Measurements from ENCODE around the gene SIK3.

The SIK3 gene

DNA sequence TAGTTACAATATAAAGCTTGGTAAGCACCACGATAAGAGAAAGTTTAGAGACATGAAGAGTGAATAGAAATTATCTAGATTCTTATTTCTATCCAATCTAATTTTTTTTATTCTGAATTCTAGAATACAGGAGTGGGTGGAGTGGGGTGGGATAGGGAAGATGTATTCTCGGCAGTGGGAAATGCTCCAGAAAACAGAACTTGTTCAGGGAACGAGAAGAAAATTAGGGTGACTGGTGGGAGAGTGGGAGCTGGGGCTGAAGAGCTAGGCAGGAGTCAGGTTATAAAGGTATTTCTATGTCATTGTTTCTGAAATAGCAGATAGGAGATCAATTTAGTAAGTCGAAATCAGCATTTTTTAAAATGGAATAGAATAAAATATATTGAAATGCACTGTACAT is 207.6 kb downstream of the SIK3 start:
- DNase-seq, result no peak

DNA sequence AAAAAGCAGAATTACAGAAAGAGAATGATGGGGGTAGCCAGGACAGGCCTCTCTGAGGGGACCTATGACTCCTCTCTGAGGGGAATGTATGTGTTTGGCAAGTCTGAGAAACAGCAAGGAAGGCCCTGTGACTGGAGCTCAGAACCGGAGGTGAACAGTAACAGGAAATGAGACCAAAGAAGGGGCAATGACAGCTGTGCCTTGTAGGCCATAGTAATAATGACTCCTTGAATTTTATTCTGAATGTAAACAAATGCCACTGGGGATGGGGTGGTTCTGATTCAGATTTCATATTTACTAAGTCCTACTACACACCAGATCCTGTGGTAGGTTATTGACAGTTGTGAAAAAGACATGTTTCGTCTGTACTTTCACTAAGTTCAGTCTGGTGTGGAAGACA is 208.0 kb downstream of the SIK3 start:
- no peak for DNase-seq

DNA sequence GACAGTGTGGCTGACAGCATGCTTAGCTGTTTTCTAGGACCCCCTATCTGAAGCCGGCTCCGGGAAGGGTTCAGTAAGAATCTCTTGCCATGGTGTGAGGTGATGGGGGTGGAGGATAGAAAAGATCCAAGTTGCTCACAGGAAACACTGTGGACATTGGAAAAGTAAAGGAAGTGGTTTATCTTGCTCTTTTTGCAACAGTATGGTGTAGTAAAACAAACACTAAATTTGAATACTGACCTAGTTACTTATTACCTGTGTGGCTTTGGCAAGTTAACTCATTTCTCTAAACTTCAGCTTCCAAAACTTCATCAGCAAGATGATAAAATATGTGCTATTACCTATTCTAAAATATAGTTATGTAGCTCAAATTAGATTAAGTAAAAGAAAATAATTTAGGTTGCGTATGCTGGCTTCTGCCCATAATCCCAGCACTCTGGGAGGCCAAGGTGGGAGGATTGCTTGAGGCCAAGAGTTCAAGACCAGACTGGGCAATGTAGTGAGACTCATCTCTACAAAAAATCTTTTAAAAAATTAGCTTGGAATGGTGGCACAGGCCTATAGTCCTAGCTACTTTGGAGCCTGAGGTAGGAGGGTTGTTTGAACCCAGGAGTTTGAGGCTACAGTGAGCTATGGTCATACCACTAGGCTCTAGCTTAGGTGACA is 209.2 kb downstream of the SIK3 start:
- DNase-seq, result no peak

DNA sequence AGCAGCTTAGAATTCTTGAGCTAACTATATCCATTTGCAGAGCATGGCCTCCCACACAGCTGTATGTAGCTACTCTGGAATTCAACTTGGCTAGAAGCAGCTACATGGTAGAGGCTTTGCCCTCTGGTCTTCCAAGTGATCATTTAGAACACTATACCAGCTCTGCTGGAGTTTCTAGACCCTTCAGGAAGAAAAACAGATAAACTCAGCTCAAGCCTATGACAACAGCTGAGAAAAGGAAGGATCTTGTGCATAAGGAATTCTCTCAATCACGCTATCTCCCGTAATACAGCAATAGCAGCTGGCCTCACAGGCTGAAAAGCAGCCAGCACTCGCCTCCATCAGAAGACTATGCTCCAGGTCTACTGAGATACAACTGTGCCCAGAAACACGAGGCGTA is 210.2 kb downstream of the SIK3 start:
- no peak for DNase-seq

DNA sequence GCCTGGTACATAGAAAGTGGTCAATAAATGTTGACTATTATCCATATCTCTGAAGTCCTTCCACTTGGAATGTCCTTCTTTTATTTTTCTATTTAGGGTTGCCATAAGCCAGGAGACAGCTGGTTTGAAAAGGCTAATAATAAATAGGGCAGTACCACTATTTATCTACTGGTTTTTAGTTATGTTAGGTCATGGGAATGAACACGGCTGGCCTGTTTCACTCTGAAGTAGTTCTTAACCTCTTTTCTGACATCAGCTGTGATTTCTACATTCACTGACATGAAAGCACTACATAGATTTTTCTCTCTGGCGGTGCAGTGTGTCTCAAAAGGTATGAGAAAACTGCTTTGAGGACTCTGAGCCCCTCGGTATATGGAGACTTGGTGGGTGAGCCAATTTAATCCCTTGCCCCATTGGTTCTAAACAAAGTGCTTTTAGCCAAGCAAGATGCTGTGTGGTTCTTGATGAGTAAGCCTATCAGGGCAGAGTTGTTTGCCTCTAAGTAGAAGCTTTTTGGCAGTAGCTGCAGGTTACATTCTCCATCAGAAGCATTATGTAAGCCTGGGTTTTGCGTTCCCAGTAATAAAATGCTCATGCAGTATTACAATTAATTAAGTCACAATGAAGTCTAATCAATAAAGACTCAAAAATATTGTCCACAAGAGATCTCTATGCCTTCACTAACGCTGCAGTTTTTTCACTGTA is 212.1 kb downstream of the SIK3 start:
- DNase-seq, result no peak

DNA sequence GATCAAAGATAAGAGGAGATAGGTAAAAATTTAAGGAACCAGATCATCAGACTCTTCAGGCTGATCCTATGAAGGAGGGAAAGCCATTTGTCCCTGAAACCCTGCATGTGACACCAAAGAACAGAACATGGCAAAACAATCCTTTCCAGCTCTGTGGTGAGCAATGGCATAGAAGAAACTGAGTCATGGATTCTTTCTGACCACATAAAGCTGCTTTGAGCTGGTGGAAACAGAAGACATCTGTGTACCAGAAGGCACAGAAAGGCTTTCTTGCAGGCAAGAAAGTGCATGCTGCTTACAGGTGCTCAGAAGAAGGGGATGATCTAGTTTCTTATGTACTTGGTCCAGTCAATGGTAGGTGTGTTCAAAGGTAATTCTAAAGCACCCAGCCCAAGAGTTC is 215.8 kb downstream of the SIK3 start:
- no peak for DNase-seq

DNA sequence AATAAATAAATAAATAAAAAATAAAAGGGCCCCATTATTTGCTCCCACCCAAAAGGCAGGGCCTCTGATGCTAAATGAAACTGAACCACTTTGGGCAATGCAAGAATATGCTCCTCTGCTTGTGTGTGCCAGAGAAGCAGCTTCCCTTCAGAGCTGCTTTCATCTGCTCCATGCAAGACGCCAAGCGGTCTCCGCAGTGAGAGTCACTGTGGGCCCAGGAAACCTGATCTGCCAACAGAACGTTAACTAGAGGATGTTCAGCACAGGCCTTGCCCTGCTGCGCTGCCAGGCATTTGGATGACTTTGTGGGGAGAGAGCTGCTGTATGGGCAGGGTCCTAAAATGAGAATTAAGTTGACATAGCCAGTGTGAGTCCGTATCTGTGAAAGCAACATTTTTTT is 217.1 kb downstream of the SIK3 start:
- no peak for DNase-seq

DNA sequence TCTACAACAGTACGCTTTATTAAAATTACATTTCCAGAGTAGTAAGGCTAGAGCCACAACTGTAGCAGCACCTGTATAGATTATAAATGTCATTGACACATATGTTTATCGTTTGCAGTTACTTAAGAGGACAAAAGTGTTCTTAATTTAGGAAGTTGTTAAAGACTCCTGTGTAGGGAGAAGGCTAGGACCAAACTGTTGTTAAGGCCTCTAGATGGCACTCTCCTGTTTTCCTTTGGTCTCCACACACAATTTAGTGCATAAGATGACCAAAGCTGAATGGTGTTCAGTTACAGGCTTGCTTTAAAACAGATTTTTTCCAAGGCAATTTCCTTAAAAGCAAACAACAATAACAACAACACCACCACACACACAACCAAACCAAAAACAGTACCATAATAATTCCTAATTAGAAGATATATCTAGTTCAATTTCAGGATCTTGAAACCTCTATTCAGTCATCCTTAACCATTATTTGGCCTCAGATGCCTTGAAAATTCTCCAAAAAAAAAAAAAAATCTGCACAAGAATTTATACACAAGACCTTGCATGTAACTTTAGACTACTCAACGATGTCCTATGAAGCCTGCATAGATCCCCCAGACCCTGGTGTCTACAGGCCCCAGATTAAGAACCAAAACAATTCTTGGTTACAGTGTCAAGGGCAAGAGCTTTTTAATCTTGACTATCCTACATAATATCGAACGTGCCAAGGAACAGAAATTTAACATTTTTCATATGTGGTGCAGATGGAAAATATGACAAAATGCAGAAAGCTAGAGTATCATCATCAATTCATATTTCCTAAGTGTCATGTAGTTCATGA is 218.2 kb downstream of the SIK3 start:
- no peak for DNase-seq

DNA sequence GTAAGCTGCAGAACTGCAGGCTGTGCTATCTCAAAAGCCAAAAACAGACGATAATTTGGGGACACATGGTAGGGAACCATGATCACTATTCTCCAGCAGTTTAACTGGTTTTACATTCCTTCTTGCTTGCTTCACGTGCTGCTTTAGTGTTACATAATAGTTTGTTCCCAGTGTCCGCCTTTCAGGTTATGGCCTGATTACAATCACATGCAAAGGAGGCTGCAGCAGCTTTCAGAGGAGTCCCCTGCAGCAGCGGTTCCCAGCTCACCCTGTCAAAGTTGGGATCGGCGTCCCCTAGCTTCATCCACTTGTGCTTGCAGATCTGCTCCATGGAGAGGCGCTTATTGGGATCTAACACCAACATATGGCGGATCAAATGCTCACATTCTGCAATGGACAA is 221.6 kb downstream of the SIK3 start:
- DNase-seq, result no peak

DNA sequence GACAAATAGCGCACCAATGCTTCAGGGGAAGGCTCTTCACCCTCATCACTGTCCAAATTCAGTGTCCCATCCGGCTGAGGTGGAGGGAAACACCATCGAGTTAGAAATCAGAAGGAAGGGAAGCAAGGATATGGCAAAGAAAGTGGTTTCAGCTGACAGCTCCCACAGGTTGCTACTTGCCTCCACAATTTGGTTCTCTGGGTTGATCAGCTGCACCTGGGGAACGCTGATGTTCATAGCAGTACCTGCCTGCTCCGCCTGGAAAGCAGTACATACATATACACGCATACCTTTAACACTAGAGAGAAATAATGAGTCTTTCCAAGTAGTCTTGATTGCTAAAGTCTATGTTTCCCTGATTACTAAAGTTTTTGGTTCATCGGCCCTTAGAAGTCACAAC is 223.0 kb downstream of the SIK3 start:
- DNase-seq, result no peak

DNA sequence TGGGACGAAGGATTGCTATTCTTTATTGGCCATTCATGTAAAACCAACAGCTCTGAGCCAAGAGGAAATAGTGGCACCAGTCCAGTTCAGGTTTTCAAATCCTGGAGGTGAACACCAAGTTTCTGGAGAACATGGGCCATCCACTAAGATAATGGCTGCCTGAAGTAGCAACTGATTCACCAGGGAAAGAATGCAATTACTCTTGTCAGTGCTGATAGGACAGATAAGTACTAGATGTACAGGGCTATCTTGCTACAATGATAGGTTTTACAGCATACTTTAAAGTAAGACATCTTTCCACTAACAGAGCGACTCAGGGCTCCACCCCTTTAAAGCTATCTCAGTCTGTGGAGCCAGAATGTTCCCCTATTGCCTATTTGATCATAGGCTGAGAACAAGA is 224.0 kb downstream of the SIK3 start:
- no peak for DNase-seq

DNA sequence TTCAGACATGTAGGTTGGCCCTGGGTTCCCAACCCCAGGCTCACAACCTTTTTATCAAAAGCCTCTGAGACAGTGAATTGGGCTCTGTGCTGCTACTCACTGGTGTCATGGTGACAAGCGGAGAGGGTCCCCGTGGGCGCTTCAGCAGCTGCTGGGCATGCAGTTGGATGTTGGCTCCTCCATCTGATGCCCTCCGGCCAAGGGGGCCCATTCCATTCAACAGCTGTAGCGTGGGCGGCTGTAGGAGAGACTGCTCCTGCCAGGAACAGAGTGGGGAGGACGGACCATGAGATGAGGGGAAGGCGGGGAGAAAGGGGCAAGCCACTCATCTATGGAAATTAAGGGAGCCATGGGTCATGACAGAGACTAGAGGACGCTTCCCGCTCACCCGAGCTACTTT is 224.8 kb downstream of the SIK3 start:
- DNase-seq, result no peak

DNA sequence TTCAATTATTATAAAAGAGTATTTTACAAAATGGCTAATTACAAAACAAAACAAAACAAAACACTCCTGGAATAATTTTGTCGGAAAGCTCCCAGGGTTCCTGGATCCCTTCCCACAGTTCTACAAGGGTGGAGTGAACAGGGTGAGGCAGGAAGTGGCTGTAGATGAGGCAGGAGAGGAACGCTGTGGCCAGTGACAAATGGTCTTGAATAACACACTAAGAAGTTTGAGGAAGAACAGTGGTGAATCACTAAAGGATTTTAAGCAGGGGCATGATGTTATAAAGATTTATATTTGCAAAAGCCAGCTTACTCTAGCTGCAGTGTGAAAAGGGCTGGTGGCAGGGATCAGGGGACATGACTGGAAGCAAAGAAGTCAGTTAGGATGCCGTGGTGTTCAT is 227.0 kb downstream of the SIK3 start:
- DNase-seq, result no peak

DNA sequence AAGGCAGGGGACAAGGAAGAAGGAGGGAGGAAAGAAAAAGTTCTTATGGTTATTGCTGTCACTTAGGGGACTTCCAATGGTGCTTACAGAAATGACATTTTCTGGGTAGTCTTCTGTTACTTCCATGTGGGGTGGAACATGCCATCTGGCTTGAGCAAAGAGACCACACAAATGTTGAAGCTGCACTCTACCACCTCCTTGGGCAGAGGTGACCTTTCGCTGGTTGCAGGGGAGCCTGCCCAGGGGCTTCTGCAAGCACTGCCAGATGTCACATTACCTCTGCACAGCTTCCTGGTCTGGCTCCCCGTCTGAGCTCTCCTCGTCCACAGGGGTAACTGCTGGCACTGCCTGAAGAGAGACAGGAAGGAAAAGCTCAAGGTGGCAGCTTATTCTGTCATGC is 228.2 kb downstream of the SIK3 start:
- no peak for DNase-seq

DNA sequence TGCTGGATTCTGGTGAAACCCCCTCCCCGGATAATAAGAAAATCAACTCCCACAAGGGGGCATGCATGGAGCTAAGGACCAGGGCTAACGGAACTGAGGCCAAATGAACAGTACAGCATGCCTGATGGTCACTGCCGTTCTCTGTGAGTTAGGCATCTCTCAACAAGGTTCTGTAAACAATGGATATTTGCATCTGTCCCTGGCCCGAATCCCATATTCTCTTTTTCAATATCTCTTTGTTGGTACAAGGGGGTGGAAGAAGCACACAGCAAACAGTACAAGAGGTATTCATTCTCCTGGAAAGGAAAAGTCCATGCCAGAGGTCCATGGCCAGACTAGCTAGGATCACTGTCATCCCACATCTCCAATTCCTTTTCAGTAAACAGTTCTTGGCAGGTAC is 228.6 kb downstream of the SIK3 start:
- no peak for DNase-seq

DNA sequence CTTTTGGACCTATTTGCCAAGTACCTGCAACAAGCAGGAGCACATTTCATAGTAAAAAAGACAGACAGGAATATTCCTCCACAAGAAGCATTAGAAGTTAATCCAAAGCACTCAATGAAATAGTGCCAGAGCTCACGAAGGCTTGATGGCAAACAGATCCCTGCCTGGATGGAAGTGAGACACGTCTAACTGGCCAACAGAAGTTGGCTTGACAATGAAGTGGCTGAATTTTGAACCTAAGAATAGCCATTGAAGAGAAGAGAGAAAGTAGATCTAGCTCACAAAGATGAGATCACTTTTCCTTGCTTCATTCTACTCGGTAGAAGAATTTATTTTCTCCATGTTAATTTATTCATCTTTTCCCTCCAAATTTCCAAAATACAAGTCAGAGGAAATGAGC is 230.2 kb downstream of the SIK3 start:
- DNase-seq, result no peak

DNA sequence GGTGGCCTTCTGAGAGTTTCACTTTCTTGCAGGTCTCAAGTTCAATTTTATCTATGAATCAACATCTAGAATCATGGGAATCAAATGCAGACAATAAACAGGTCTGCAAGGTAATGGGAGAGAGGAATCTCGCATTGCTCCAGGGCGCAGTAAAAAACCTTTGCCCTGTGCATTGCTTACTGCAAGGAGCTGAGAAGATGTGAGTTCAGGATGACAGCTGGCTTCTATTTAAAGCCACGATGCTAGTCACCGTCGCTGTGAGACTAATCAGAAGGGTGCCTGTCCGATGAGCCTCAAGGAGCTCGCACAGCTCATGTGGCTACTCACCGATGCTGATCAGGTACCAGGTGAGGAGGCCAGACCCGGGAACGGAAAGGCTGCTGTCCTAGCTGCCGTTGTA is 230.6 kb downstream of the SIK3 start:
- DNase-seq, result no peak

DNA sequence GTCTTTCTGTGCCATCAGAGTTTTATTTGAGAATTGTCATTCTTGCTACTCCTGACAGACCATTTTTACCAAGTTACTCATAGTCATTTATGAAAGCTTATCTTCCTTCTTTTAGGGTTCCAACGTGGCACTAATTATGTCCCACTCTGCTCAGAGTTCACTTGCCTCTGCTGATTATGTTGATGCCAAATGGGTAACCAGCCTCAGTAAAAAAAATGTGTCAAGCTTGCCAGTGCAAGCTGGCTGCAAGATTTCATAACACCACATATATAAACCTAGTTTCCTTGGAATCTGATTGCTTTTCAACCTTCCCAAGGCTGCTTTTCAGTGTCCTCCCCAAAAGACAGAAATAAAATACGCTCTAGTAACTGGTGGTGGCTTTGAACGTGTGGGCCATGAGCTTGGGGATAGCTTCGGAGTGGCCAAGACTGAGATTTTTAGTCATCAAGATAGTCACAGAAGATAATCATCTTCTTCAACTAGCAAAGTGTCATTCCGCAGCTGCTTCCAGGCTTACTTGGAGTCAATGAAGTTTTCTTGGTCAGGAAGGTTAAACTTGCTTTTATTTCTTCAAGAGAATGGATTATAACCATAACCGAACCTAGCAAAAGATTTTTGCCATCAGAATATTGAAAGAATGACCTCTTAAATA is 231.3 kb downstream of the SIK3 start:
- no peak for DNase-seq

DNA sequence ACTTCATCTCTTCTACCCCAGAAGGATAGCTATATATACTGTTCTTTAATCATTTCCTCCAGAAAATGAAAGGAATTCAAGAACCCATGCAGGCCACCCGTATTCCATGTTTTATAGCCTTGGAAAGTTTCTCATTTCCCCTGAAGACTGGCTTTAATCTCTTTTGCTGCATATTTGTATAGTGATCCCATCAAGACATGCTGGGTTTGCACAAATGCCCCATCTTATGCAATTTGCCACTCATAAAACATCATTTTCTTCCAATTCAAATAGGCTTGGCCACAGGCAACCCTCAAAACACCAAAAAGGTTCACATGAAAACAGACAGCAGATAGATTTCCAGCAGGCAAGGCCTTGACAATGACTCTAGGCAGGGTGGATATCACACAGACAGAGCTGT is 232.5 kb downstream of the SIK3 start:
- no peak for DNase-seq

DNA sequence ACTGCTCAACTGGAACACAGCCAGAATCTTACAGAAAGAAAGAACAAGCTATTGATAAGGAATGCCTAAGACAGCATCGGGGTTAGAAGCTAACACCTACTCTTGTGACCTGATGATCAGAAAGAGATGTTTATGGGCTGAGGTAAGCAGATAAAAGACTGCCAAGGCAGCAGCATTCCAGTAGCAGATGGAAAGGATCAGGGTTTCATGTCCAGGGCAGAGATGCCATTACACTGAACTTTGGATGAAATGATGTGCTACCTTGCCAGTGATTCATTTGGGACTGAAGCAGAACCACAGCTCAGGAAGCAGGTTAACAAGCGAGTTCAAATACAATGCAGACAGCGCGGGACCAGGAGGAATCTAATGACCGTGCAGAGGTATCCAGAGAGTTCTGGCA is 233.7 kb downstream of the SIK3 start:
- DNase-seq, result no peak

DNA sequence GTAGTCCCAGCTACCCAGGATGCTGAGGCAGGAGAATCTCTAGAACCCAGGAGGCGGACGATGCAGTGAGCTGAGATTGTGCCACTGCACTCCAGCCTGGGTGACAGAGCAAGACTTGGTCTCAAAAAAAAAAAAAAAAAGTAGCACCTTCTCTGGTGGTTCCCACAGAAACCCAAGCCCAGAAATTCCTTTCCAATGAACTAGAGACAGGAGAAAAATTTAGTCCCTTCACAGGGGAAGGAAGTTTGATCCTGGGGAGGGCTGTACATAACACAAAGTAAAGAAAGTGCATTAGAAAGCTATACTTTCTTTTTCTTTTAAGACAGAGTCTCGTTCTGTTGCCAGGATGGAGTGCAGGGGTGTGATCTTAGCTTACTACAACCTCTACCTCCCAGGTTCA is 235.3 kb downstream of the SIK3 start:
- DNase-seq, result no peak

DNA sequence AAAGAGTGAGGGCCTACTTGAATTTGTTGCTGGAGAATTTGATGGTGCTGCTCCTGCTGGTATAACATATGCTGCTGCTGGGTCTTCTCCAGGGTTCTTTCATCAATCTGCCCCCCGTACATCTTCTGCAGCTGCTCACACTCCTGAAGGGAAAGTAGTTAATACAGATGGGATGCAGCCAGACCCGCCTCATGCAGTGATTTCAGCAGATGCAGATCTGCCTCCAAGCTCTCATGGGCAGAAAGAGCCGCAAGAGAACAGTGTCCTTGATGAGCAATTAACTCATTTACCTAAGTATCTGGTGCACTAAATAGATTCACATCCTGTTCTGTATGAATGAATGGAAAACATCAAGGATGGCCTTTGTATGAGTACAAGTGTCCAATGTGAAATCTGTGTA is 236.0 kb downstream of the SIK3 start:
- DNase-seq, result no peak

DNA sequence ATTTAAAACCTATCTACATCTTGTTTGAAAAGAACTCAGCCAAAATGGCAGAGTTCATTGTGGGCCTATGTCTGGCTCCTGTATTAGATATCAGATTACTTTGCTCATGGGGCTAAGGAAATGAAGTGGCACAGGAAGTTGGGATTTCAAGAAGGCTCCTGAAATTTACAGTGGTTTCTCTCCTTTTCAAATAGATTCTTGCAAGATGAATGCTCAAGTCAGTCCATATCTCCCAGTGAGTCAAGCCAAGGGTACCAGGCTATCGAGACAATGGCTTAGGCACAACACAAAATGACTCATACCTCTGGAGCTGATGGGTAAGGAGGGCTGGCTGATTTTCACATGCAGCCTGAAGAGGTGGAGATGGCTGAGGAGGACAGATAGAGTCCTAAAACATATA is 236.7 kb downstream of the SIK3 start:
- DNase-seq, result no peak

DNA sequence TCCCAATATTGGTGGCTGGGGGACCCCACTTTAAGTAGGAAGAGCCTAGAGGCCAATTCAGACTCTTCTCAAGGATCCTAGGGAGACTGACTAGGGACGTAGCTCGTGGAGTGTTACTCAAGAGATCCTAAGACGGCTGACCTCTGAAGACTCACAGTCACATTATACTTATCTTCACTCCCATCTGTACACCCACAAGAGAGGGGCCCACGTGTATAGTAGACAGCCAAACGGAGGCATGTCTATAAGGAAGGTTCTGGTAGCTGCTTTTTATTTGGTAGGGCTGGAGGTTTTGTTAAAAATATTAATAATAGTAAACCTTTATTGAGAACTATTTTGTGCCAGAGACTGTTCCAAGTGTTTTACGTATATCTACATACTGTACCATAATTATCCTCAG is 237.9 kb downstream of the SIK3 start:
- no peak for DNase-seq
